HEK293 (cell line): ENCODE measurements around the gene OR9G1.

Experiments
- CTCF ChIA-PET: fragments of 350-600 bp; formaldehyde crosslinking; extraction: SDS; loops from one replicate; lab custom pipeline; 2021; ENCODE audit warnings: antibody characterized with exemption; lab: Yijun Ruan, JAX
- POLR2A ChIA-PET: fragments of 300-600 bp; formaldehyde crosslinking; extraction: SDS; loops from one replicate; lab custom pipeline; 2020; ENCODE audit warnings: antibody characterized with exemption, inconsistent platforms; lab: Yijun Ruan, JAX
- H3K27ac ChIP-seq: fragments of 200-500 bp; sonication (Bioruptor generic); 2 replicates; pipeline ENCODE4 v1.5.1; 2014; ENCODE audit warnings: low read depth, low read length, control low read depth, inconsistent platforms; ENCODE audit errors: extremely low read depth
- H3K36me3 ChIP-seq, 2 experiments: fragments of 200-500 bp in 1 of 2; sonication (Bioruptor generic) in 1 of 2; 1 replicate in 1 of 2; 2 replicates in 1 of 2; pipeline ENCODE4 v1.5.1; 2014 to 2017; ENCODE audit warnings: inconsistent platforms in 2 of 2, low read length in 2 of 2; ENCODE audit not compliant: control insufficient read depth in 2 of 2, insufficient read depth in 1 of 2
- H3K4me1 ChIP-seq: fragments of 200-500 bp; sonication (Bioruptor generic); 2 replicates; pipeline ENCODE4 v1.5.1; 2014; ENCODE audit warnings: mild to moderate bottlenecking, low read length, inconsistent platforms; ENCODE audit not compliant: control insufficient read depth, insufficient read depth
- H3K4me3 ChIP-seq: 2 replicates; pipeline ENCODE4 v1.5.1; 2011; ENCODE audit warnings: low read depth, mild to moderate bottlenecking, control low read depth, low read length, moderate library complexity
- H3K9me3 ChIP-seq: fragments of 200-500 bp; sonication (Bioruptor generic); 2 replicates; pipeline ENCODE4 v1.5.1; 2014; ENCODE audit warnings: low read depth, low read length, inconsistent platforms; ENCODE audit not compliant: control insufficient read depth, insufficient read depth
- FEZF1 ChIP-seq: fragments of 450-650 bp; formaldehyde crosslinking; IDR thresholded peaks from 2 replicates; pipeline ENCODE4 v1.5.1; 2016; ENCODE audit warnings: missing biosample characterization, missing genetic modification characterization
- GLIS1 ChIP-seq: fragments of 450-650 bp; formaldehyde crosslinking; IDR thresholded peaks from 2 replicates; pipeline ENCODE4 v1.5.1; 2016; ENCODE audit warnings: missing biosample characterization, missing genetic modification characterization
- KLF7 ChIP-seq: fragments of 450-650 bp; formaldehyde crosslinking; IDR thresholded peaks from 2 replicates; pipeline ENCODE4 v1.5.1; 2016; ENCODE audit warnings: missing biosample characterization, missing genetic modification characterization, borderline replicate concordance
- MZF1 ChIP-seq: fragments of 450-650 bp; formaldehyde crosslinking; IDR thresholded peaks from 2 replicates; pipeline ENCODE4 v1.5.1; 2017; ENCODE audit warnings: missing biosample characterization, missing genetic modification characterization, borderline replicate concordance
- TCF7L2 ChIP-seq: IDR thresholded peaks from 2 replicates; pipeline ENCODE4 v1.6.1; 2011; ENCODE audit warnings: low read depth, mild to moderate bottlenecking, inconsistent platforms, low read length, moderate library complexity, borderline replicate concordance
- ZFP37 ChIP-seq: fragments of 450-650 bp; formaldehyde crosslinking; IDR thresholded peaks from 2 replicates; pipeline ENCODE4 v1.5.1; 2016; ENCODE audit warnings: missing biosample characterization, missing genetic modification characterization
- ZNF114 ChIP-seq: fragments of 450-650 bp; formaldehyde crosslinking; IDR thresholded peaks from 2 replicates; pipeline ENCODE4 v1.5.0; 2017; ENCODE audit warnings: missing biosample characterization, missing genetic modification characterization
- ZNF140 ChIP-seq: fragments of 450-650 bp; formaldehyde crosslinking; IDR thresholded peaks from 2 replicates; pipeline ENCODE4 v1.5.1; 2016; ENCODE audit warnings: missing biosample characterization, missing genetic modification characterization
- ZNF174 ChIP-seq: fragments of 450-650 bp; formaldehyde crosslinking; IDR thresholded peaks from 2 replicates; pipeline ENCODE4 v1.5.0; 2017; ENCODE audit warnings: missing biosample characterization, mild to moderate bottlenecking, missing genetic modification characterization
- ZNF24 ChIP-seq: fragments of 450-650 bp; formaldehyde crosslinking; IDR thresholded peaks from 2 replicates; pipeline ENCODE4 v1.5.1; 2016; ENCODE audit warnings: missing biosample characterization, missing genetic modification characterization
- ZNF274 ChIP-seq, 2 experiments: fragments of 200-500 bp in 1 of 2; fragments of 450-650 bp in 1 of 2; sonication (Bioruptor generic) in 1 of 2; formaldehyde crosslinking in 1 of 2; IDR thresholded peaks; 2 replicates each; pipeline versions ENCODE4 v1.5.1 to v1.6.1; 2014 to 2016; ENCODE audit warnings: borderline replicate concordance in 1 of 2, inconsistent platforms in 1 of 2, low read length in 1 of 2, missing biosample characterization in 1 of 2, missing genetic modification characterization in 1 of 2
- ZNF37A ChIP-seq: fragments of 450-650 bp; IDR thresholded peaks from 2 replicates; pipeline ENCODE4 v1.5.1; 2018; ENCODE audit warnings: missing biosample characterization, missing genetic modification characterization
- ZNF48 ChIP-seq: fragments of 450-650 bp; formaldehyde crosslinking; IDR thresholded peaks from 2 replicates; pipeline ENCODE4 v1.5.1; 2016; ENCODE audit warnings: missing biosample characterization, missing genetic modification characterization
- ZNF510 ChIP-seq: fragments of 450-650 bp; formaldehyde crosslinking; IDR thresholded peaks from 2 replicates; pipeline ENCODE4 v1.5.1; 2018; ENCODE audit warnings: mild to moderate bottlenecking, missing genetic modification characterization, missing biosample characterization; ENCODE audit not compliant: insufficient replicate concordance
- ZNF549 ChIP-seq: fragments of 450-650 bp; IDR thresholded peaks from 2 replicates; pipeline ENCODE4 v1.5.1; 2018; ENCODE audit warnings: missing biosample characterization, missing genetic modification characterization, mild to moderate bottlenecking, inconsistent platforms, moderate library complexity
- ZNF558 ChIP-seq: fragments of 450-650 bp; formaldehyde crosslinking; IDR thresholded peaks from 2 replicates; pipeline ENCODE4 v1.5.1; 2016; ENCODE audit warnings: missing biosample characterization, missing genetic modification characterization
- ZNF561 ChIP-seq: fragments of 450-650 bp; IDR thresholded peaks from 2 replicates; pipeline ENCODE4 v1.5.1; 2018; ENCODE audit warnings: missing biosample characterization, missing genetic modification characterization, borderline replicate concordance
- ZNF76 ChIP-seq: fragments of 450-650 bp; formaldehyde crosslinking; IDR thresholded peaks from 2 replicates; pipeline ENCODE4; 2016; ENCODE audit warnings: low read depth, missing biosample characterization, missing genetic modification characterization, borderline replicate concordance
- TF ChIP-seq, protein P1 (sequence below): fragments of 450-650 bp; formaldehyde crosslinking; IDR thresholded peaks from 2 replicates; pipeline ENCODE4 v1.5.1; 2016; ENCODE audit warnings: missing biosample characterization, missing genetic modification characterization, borderline replicate concordance
- TF ChIP-seq, protein P2 (sequence below): fragments of 450-650 bp; formaldehyde crosslinking; IDR thresholded peaks from 2 replicates; pipeline ENCODE4 v1.5.1; 2017; ENCODE audit warnings: missing biosample characterization, mild to moderate bottlenecking, missing genetic modification characterization, moderate library complexity
- TF ChIP-seq, protein P3 (sequence below): fragments of 450-650 bp; formaldehyde crosslinking; IDR thresholded peaks from 2 replicates; pipeline ENCODE4 v1.5.1; 2016; ENCODE audit warnings: missing biosample characterization, missing genetic modification characterization
- TF ChIP-seq, protein P4 (sequence below): fragments of 450-650 bp; formaldehyde crosslinking; IDR thresholded peaks from 2 replicates; pipeline ENCODE4 v1.5.1; 2016; ENCODE audit warnings: missing biosample characterization, missing genetic modification characterization

The OR9G1 gene

DNA sequence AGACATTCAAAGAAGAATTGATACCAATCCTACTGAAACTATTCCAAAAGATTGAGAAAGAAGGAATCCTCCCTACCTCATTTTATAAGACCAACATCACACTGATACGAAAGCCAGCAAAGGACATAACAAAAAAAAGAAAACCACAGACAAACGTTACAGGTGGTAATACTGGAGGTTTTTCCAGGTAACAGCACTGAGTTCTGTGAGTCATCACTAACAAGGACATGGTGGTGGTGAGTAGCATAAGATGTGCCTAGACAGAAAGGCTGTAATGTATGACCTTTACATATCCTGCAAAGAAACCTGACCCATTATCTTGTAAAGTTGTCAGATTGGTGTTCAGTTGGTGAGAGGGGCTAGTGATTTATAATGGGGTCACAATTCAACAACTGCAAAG, 15.3 kb downstream of the OR9G1 start:
- no peak overlapping the region for H3K4me3 ChIP-seq
- ChIA-PET POLR2A (no interaction called here), CTCF (no interaction called here)
- H3K27ac ChIP-seq, result no peak overlapping the region
- H3K4me1 ChIP-seq, result no peaks in the 10 kb centered on the region
- H3K36me3 ChIP-seq, result no peaks in the 10 kb centered on the region
- no peaks in the 10 kb centered on the region for H3K9me3 ChIP-seq
- no peak for TF ChIP-seq ZNF558
- TF ChIP-seq, protein P1, sequence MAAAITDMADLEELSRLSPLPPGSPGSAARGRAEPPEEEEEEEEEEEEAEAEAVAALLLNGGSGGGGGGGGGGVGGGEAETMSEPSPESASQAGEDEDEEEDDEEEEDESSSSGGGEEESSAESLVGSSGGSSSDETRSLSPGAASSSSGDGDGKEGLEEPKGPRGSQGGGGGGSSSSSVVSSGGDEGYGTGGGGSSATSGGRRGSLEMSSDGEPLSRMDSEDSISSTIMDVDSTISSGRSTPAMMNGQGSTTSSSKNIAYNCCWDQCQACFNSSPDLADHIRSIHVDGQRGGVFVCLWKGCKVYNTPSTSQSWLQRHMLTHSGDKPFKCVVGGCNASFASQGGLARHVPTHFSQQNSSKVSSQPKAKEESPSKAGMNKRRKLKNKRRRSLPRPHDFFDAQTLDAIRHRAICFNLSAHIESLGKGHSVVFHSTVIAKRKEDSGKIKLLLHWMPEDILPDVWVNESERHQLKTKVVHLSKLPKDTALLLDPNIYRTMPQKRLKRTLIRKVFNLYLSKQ (tag by site-specific recombination), result no peak
- TF ChIP-seq FEZF1 (tag by site-specific recombination), result no peak
- no peak for TF ChIP-seq ZNF549 (tag by site-specific recombination)

DNA sequence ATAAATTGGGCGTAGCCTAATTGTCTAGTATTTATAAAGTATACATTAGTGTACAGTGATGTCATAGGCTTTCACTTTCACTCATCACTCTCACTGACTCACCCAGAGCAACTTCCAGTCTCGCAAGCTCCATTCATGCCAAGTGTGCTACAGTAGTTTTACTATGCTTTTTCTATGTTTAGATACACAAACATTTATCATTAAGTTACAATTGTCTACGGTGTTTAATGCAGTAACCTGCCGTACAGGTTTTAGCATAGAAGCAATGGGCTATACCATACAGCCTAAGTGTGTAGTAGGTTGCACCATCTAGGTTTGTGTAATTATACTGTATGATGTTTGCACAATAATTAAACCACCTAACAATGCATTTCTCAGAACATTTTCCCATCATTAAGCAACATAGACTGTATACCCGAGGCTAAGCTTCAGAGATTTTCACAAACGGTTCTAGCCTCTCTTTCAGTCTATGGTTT, 17.5 kb downstream of the OR9G1 start:
- ChIA-PET CTCF (no interaction called here), POLR2A (no interaction called here)
- Histone ChIP-seq H3K4me1 (no peaks in the 10 kb centered on the region), H3K9me3 (no peaks in the 10 kb centered on the region), H3K4me3 (no peak overlapping the region), H3K36me3 (no peaks in the 10 kb centered on the region), H3K27ac (no peak overlapping the region)
- TF ChIP-seq ZNF24 (tag by site-specific recombination) (no peak), ZNF140 (tag by site-specific recombination) (no peak), KLF7 (tag by site-specific recombination) (no peak), ZNF37A (tag by site-specific recombination) (no peak)

DNA sequence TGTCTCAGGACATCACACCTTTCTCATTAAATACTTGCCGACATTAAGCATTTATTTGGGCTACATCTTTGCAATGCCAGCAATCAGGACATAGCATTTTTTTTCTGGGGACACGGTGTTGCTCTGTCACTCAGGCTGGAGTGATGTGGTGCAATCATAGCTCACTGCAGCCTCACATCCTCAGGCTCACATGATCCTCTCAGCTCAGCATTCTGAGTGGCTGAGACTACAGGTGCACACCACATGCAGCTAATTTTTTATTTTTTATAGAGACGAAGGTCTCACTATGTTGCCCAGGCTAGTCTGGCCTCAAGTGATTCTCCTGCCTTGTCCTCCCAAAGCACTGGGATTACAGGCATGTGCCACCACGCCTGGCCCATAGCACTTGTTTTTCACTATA, 21.6 kb downstream of the OR9G1 start:
- Histone ChIP-seq H3K4me1 (no peaks in the 10 kb centered on the region), H3K36me3 (no peaks in the 10 kb centered on the region), H3K4me3 (no peak overlapping the region), H3K9me3 (no peaks in the 10 kb centered on the region), H3K27ac (no peak overlapping the region)
- POLR2A ChIA-PET, result no interaction called here
- CTCF ChIA-PET, result no interaction called here
- TF ChIP-seq MZF1 (tag by site-specific recombination) (no peak), ZNF76 (tag by site-specific recombination) (no peak), ZNF114 (tag by site-specific recombination) (no peak), TCF7L2 (no peak), ZNF561 (tag by site-specific recombination) (no peak), ZFP37 (no peak), ZNF174 (tag by site-specific recombination) (no peak), GLIS1 (tag by site-specific recombination) (no peak), ZNF48 (tag by site-specific recombination) (no peak), ZNF274 (IDR thresholded peaks at IDR 0.05; ENCODE audit: low read length) (no peak), ZNF274 (tag by site-specific recombination; IDR thresholded peaks at IDR 0.05; ENCODE audit: borderline replicate concordance) (no peak), ZNF510 (no peak), ZNF549 (tag by site-specific recombination) (no peak)
- TF ChIP-seq, protein P2, sequence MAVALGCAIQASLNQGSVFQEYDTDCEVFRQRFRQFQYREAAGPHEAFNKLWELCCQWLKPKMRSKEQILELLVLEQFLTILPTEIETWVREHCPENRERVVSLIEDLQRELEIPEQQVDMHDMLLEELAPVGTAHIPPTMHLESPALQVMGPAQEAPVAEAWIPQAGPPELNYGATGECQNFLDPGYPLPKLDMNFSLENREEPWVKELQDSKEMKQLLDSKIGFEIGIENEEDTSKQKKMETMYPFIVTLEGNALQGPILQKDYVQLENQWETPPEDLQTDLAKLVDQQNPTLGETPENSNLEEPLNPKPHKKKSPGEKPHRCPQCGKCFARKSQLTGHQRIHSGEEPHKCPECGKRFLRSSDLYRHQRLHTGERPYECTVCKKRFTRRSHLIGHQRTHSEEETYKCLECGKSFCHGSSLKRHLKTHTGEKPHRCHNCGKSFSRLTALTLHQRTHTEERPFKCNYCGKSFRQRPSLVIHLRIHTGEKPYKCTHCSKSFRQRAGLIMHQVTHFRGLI (tag by site-specific recombination), result no peak
- TF ChIP-seq, protein P3, sequence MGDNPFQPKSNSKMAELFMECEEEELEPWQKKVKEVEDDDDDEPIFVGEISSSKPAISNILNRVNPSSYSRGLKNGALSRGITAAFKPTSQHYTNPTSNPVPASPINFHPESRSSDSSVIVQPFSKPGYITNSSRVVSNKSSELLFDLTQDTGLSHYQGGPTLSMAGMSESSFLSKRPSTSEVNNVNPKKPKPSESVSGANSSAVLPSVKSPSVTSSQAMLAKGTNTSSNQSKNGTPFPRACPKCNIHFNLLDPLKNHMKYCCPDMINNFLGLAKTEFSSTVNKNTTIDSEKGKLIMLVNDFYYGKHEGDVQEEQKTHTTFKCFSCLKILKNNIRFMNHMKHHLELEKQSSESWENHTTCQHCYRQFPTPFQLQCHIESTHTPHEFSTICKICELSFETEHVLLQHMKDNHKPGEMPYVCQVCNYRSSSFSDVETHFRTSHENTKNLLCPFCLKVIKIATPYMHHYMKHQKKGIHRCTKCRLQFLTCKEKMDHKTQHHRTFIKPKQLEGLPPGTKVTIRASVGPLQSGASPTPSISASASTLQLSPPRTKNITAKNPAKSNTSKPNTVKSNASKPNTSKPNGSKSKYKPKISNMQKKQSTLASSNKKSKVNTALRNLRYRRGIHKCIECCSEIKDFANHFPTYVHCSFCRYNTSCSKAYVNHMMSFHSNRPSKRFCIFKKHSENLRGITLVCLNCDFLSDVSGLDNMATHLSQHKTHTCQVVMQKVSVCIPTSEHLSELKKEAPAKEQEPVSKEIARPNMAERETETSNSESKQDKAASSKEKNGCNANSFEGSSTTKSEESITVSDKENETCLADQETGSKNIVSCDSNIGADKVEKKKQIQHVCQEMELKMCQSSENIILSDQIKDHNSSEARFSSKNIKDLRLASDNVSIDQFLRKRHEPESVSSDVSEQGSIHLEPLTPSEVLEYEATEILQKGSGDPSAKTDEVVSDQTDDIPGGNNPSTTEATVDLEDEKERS (tag by site-specific recombination), result no peak
- TF ChIP-seq, protein P4, sequence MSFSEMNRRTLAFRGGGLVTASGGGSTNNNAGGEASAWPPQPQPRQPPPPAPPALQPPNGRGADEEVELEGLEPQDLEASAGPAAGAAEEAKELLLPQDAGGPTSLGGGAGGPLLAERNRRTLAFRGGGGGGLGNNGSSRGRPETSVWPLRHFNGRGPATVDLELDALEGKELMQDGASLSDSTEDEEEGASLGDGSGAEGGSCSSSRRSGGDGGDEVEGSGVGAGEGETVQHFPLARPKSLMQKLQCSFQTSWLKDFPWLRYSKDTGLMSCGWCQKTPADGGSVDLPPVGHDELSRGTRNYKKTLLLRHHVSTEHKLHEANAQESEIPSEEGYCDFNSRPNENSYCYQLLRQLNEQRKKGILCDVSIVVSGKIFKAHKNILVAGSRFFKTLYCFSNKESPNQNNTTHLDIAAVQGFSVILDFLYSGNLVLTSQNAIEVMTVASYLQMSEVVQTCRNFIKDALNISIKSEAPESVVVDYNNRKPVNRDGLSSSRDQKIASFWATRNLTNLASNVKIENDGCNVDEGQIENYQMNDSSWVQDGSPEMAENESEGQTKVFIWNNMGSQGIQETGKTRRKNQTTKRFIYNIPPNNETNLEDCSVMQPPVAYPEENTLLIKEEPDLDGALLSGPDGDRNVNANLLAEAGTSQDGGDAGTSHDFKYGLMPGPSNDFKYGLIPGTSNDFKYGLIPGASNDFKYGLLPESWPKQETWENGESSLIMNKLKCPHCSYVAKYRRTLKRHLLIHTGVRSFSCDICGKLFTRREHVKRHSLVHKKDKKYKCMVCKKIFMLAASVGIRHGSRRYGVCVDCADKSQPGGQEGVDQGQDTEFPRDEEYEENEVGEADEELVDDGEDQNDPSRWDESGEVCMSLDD, result no peak
